HL-60 (cell line): Measurements from ENCODE around the gene C20orf144.

Source experiments
- CTCF ChIP-seq: IDR thresholded peaks from one replicate; pipeline ENCODE4 v1.5.1; 2011; ENCODE audit warnings: low read length, control low read depth, inconsistent platforms; ENCODE audit not compliant: insufficient read depth
- POLR2AphosphoS5 ChIP-seq: IDR thresholded peaks from 2 replicates; pipeline ENCODE4 v1.6.1; 2012; ENCODE audit warnings: low read depth

- TF ChIP-seq POLR2AphosphoS5 (no peak), CTCF (no peak)
These were observed 10.9 kb downstream of the C20orf144 start for GRCh38 chr20:33673114-33673409.
